GM23248 (cell line): ENCODE data around the gene SLC6A20. TPM values are rescaled to one million over a fixed set of nuclear protein-coding genes. Genes with fewer than 3 reads are reported as not detected.

Experiments used
- DNase-seq: peaks from one replicate; pipeline ENCODE4 v3.0.0-alpha.2; 2015
- H2AFZ ChIP-seq: fragments of 200-600 bp; sonication (generic); 2 replicates; pipeline ENCODE4 v1.6.1; 2016; ENCODE audit warnings: antibody characterized with exemption
- H3F3A ChIP-seq: fragments of 200-600 bp; sonication (generic); 2 replicates; pipeline ENCODE4 v1.6.1; 2016; ENCODE audit warnings: mild to moderate bottlenecking, antibody characterized with exemption, mixed run types; ENCODE audit not compliant: insufficient read depth
- H3K27ac ChIP-seq: fragments of 200-600 bp; sonication (generic); 2 replicates; pipeline ENCODE4 v1.5.1; 2016; ENCODE audit warnings: mild to moderate bottlenecking
- H3K27me3 ChIP-seq: fragments of 200-600 bp; sonication (generic); replicated peaks from 2 replicates; pipeline ENCODE4 v1.6.1; 2016; ENCODE audit warnings: mild to moderate bottlenecking; ENCODE audit not compliant: insufficient read depth
- H3K36me3 ChIP-seq: fragments of 200-600 bp; sonication (generic); 2 replicates; pipeline ENCODE4 v1.6.1; 2016; ENCODE audit warnings: low read depth, mild to moderate bottlenecking
- H3K4me1 ChIP-seq: fragments of 200-600 bp; sonication (generic); 2 replicates; pipeline ENCODE4 v1.6.1; 2016; ENCODE audit warnings: mild to moderate bottlenecking; ENCODE audit not compliant: insufficient read depth
- H3K4me2 ChIP-seq: fragments of 200-600 bp; sonication (generic); one replicate; pipeline ENCODE4 v1.6.1; 2016; ENCODE audit warnings: mild to moderate bottlenecking; ENCODE audit not compliant: unreplicated experiment
- H3K4me3 ChIP-seq: fragments of 200-600 bp; sonication (generic); 2 replicates; pipeline ENCODE4 v1.5.1; 2016; ENCODE audit warnings: mild to moderate bottlenecking
- H3K79me2 ChIP-seq: fragments of 200-600 bp; sonication (generic); 2 replicates; pipeline ENCODE4 v1.6.1; 2016; ENCODE audit warnings: mild to moderate bottlenecking; ENCODE audit not compliant: insufficient read depth
- H3K9ac ChIP-seq: fragments of 200-600 bp; sonication (generic); 2 replicates; pipeline ENCODE4 v1.6.1; 2016; ENCODE audit warnings: mild to moderate bottlenecking
- H3K9me2 ChIP-seq: fragments of 200-600 bp; sonication (generic); 2 replicates; pipeline ENCODE4 v1.6.1; 2016; ENCODE audit warnings: mixed run types, mild to moderate bottlenecking, moderate library complexity; ENCODE audit not compliant: insufficient read depth
- H3K9me3 ChIP-seq: fragments of 200-600 bp; sonication (generic); one replicate; pipeline ENCODE4 v1.6.1; 2017; ENCODE audit warnings: low read depth
- H4K20me1 ChIP-seq: fragments of 200-600 bp; sonication (generic); 2 replicates; pipeline ENCODE4 v1.6.0; 2016; ENCODE audit not compliant: insufficient read depth
- EZH2 ChIP-seq: fragments of 200-600 bp; sonication (generic); IDR thresholded peaks from 2 replicates; pipeline ENCODE4 v1.6.1; 2018; ENCODE audit warnings: antibody characterized with exemption, mild to moderate bottlenecking; ENCODE audit not compliant: insufficient read depth, poor library complexity, severe bottlenecking
- EZH2phosphoT487 ChIP-seq: fragments of 200-600 bp; sonication (generic); IDR thresholded peaks from 2 replicates; pipeline ENCODE4 v1.6.1; 2018; ENCODE audit warnings: antibody characterized with exemption, moderate library complexity, mild to moderate bottlenecking, low read depth; ENCODE audit not compliant: insufficient read depth
- WGBS, 2 experiments: methylation state at CpG; one replicate each; pipeline ENCODE4 v1.1.6; 2015 to 2017; ENCODE audit warnings: low lambda C conversion rate in 2 of 2, low coverage in 1 of 2; ENCODE audit errors: missing lambda C conversion rate in 2 of 2; 5-methylcytosine and 5-hydroxymethylcytosine counted together
- in situ Hi-C: fragments of 300-500 bp; cut with MboI; formaldehyde crosslinking; loops from 2 replicates; pipeline ENCODE4 v1.15.0; 2020
- polyA plus RNA-seq: library from polyadenylated mRNA; unstranded; fragments of >200 nt; fragmentation: Nextera tagmentation; extraction: Ambion mirVana; gene quantifications from 2 replicates; pipeline ENCODE4 v1.2.1, GENCODE V29; 2016
- total RNA-seq: library from RNA; depleted of rRNA; stranded (reverse); fragments of >200 nt; shearing (Covaris generic); gene quantifications from 2 replicates; pipeline ENCODE4 v1.2.3, GENCODE V29; 2014

SLC6A20 gene
- total and polyA plus RNA-seq, 2 experiments from 2014 or later, result not detected

DNA sequence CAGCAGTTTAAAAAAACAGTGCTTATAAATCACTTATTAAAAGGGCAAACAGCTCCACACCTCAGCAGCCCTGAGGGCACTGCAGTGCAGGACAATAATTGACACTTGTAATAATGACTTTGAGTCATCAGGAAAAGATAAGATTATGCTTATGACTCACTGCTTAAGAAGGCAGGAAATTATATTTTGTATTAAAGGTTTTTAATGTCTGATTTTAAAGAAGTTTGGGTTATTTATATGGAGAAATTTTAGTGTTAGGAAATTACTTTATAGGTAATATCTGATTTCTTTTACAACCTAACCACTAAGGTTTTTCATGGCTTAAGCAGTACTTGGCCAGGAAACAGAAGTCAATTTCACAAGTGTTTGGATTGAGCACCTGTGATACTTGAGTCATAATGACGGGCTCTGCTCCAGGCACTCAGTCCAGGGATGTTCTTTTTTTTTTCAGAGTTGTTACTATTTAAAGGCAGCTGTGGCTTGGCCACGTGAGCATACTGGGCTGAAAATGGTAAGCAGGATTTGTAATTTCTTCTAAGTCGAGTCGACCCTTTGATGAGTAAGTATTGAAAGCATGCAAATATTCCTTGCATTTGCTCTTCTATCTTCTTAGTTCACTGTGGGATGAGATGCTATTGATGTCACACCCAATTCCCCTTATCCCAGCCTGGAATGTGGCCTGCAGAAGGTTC is 21.6 kb upstream of the SLC6A20 start:
- no peak overlapping the region for H3K4me2 ChIP-seq
- no peaks in the 10 kb centered on the region for H3K9me3 ChIP-seq
- DNase-seq, result peak; percentile 94
- WGBS, 2 experiments, result 0 to 4% methylated on average over 4 of the region's 4 CpGs
- in situ Hi-C loops, result no loop called here
- H3K79me2 ChIP-seq, result no peaks in the 10 kb centered on the region
- no peak overlapping the region for H3K9ac ChIP-seq
- 0 out of 2 replicates have a peak, but pooled peaks cover 17% of the 10 kb centered on the region for H3K27me3 ChIP-seq
- no peaks in the 10 kb centered on the region for H4K20me1 ChIP-seq
- TF ChIP-seq EZH2phosphoT487, result 0 out of 2 replicates have a peak, but pooled peaks have one; percentile 71
- no peak for TF ChIP-seq EZH2
- H3K9me2 ChIP-seq, result no peaks in the 10 kb centered on the region
- peak overlapping the region; percentile 9; the same call in 1 of the 2 replicates for H3K27ac ChIP-seq
- peaks cover 20% of the 10 kb centered on the region for H3K4me1 ChIP-seq
- H3K36me3 ChIP-seq, result no peaks in the 10 kb centered on the region
- peaks cover 21% of the 10 kb centered on the region for H3F3A ChIP-seq
- no peak overlapping the region for H3K4me3 ChIP-seq
- no peak overlapping the region for H2AFZ ChIP-seq

GRCh38 chr3:45816544-45816943 is 20.2 kb upstream of the SLC6A20 start:
- Histone ChIP-seq H3K4me1 (peaks cover 20% of the 10 kb centered on the region), H3K4me2 (no peak overlapping the region), H3K79me2 (no peaks in the 10 kb centered on the region), H3K9me3 (no peaks in the 10 kb centered on the region), H3K9me2 (no peaks in the 10 kb centered on the region), H3K36me3 (no peaks in the 10 kb centered on the region), H3K27me3 (0 out of 2 replicates have a peak, but pooled peaks cover 17% of the 10 kb centered on the region), H2AFZ (no peak overlapping the region), H3K4me3 (no peak overlapping the region), H3K9ac (no peak overlapping the region), H3K27ac (no peak overlapping the region), H4K20me1 (no peaks in the 10 kb centered on the region), H3F3A (peaks cover 21% of the 10 kb centered on the region)
- WGBS, 2 experiments, result 74 to 87% methylated on average over 3 of the region's 3 CpGs
- in situ Hi-C loops, result no loop called here
- TF ChIP-seq EZH2phosphoT487 (no peak), EZH2 (no peak)
- DNase-seq, result no peak

- Histone ChIP-seq H3K4me1 (peaks cover 19% of the 10 kb centered on the region), H2AFZ (no peak overlapping the region), H3F3A (peaks cover 21% of the 10 kb centered on the region), H3K36me3 (no peaks in the 10 kb centered on the region), H3K9me2 (no peaks in the 10 kb centered on the region), H3K4me3 (no peak overlapping the region), H4K20me1 (no peaks in the 10 kb centered on the region), H3K9me3 (no peaks in the 10 kb centered on the region), H3K27me3 (0 out of 2 replicates have a peak, but pooled peaks cover 17% of the 10 kb centered on the region), H3K27ac (no peak overlapping the region), H3K9ac (no peak overlapping the region), H3K4me2 (no peak overlapping the region), H3K79me2 (no peaks in the 10 kb centered on the region)
- WGBS, 2 experiments, result 87 to 94% methylated on average over 4 of the region's 4 CpGs
- no peak for DNase-seq
- in situ Hi-C loops, result no loop called here
- no peak for TF ChIP-seq EZH2phosphoT487
- no peak for TF ChIP-seq EZH2
These were observed 18.0 kb upstream of the SLC6A20 start for GRCh38 chr3:45814322-45814721.

GRCh38 chr3:45807681-45808540 is 11.6 kb upstream of the SLC6A20 start:
- H3K4me2 ChIP-seq, result no peak overlapping the region
- no peak overlapping the region for H3K27ac ChIP-seq
- H3K4me3 ChIP-seq, result no peak overlapping the region
- H2AFZ ChIP-seq, result no peak overlapping the region
- H3K9ac ChIP-seq, result no peak overlapping the region
- no peaks in the 10 kb centered on the region for H3F3A ChIP-seq
- H4K20me1 ChIP-seq, result no peaks in the 10 kb centered on the region
- peaks cover 7% of the 10 kb centered on the region; the same call in 1 of the 2 replicates for H3K27me3 ChIP-seq
- H3K36me3 ChIP-seq, result no peaks in the 10 kb centered on the region
- no peaks in the 10 kb centered on the region for H3K9me3 ChIP-seq
- no peak for TF ChIP-seq EZH2
- TF ChIP-seq EZH2phosphoT487, result no peak
- no peaks in the 10 kb centered on the region for H3K4me1 ChIP-seq
- in situ Hi-C loops, result no loop called here
- no peak for DNase-seq
- no peaks in the 10 kb centered on the region for H3K79me2 ChIP-seq
- no peaks in the 10 kb centered on the region for H3K9me2 ChIP-seq
- 65 to 67% methylated on average over 10 of the region's 10 CpGs for WGBS, 2 experiments
